ENCODE results near the gene SGO2. TPM values are rescaled to one million over a fixed set of nuclear protein-coding genes. Genes with fewer than 3 reads are reported as not detected.
"Not testable (repeated sequence)": the region's sequence is repeated elsewhere in the genome, so short reads cannot be mapped to it uniquely, and the experiment has no call there.

SGO2 gene
- total RNA-seq, 4 donors from 2014 or later, result 1.8 to 12.5 (median 2.3) TPM

- no peaks in the 10 kb centered on the region for H3K9me3 ChIP-seq
- H3K36me3 ChIP-seq, result no peaks in the 10 kb centered on the region
- H3K27me3 ChIP-seq, result no peaks in the 10 kb centered on the region
- no peak overlapping the region for H3K4me3 ChIP-seq
- no peak overlapping the region for H3K27ac ChIP-seq
- peaks cover 4 to 10% of the 10 kb centered on the region in 2 donors for H3K4me1 ChIP-seq
- intact Hi-C loops (cut with DNase I; ENCODE audit: low total_unique reads), result no loop called here
- TF ChIP-seq CTCF (IDR thresholded peaks at IDR 0.05), result no peak
- no peak for TF ChIP-seq POLR2A (IDR thresholded peaks at IDR 0.05)
- DNase-seq, result no peak
Measured at GRCh38 chr2:200528228-200528627, 2.2 kb downstream of the SGO2 start.

- DNase-seq, result peak in 1 of 2 donors; percentile 18
- TF ChIP-seq CTCF (IDR thresholded peaks at IDR 0.05) (no peak), POLR2A (IDR thresholded peaks at IDR 0.05) (no peak)
- Histone ChIP-seq H3K27ac (no peak overlapping the region), H3K9me3 (no peaks in the 10 kb centered on the region), H3K4me3 (no peak overlapping the region), H3K4me1 (no peaks in the 10 kb centered on the region), H3K36me3 (peaks cover 0 to 2% of the 10 kb centered on the region in 2 donors), H3K27me3 (no peaks in the 10 kb centered on the region)
- intact Hi-C loops (cut with DNase I; ENCODE audit: low total_unique reads), result no loop called here
Measured at GRCh38 chr2:200533754-200534153, 7.7 kb downstream of the SGO2 start.

DNA sequence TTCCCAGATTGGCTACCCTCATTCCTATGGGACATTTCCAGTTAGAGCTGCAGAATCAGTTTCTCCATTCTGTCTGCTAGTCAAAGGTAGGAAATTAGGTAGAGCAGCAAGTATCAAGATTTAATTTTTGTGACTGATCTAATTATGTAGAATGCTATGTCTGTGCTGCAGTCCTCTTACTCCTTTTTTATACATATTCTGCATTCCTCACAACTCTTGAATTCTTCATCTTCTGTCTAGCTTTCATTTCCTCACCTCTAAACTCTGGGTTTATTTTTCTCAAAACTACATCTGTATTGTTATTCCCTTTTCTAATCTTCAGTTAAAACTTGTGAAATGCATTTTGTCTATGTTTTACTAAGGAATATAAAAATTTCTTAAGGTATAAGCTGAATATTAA lies 8.6 kb downstream of the SGO2 start:
- Histone ChIP-seq H3K27ac (no peak overlapping the region), H3K27me3 (no peaks in the 10 kb centered on the region), H3K9me3 (no peaks in the 10 kb centered on the region), H3K4me3 (no peak overlapping the region), H3K4me1 (no peaks in the 10 kb centered on the region), H3K36me3 (peaks cover 0 to 2% of the 10 kb centered on the region in 2 donors)
- intact Hi-C loops (cut with DNase I; ENCODE audit: low total_unique reads), result no loop called here
- TF ChIP-seq POLR2A (IDR thresholded peaks at IDR 0.05) (no peak), CTCF (IDR thresholded peaks at IDR 0.05) (no peak)
- DNase-seq, result no peak

DNA sequence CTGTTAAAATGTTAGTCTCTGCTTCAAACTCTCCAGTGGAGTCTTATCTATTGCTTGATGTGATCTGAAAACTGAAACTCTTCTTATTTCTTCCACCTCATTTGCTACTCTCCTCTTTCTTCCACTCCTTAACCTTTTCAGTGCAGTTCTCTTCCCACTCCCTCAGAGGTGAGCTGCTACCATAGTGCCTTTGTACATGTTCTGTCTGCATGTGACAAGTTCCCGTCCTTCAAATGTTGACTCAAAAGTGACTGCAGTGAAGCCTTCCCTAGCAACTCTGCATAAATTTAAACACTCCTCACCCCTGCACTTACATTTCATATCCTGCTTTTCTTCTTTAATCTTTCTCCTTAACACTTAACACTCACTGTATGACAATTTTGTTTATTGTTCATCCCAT lies 12.1 kb downstream of the SGO2 start:
- no peaks in the 10 kb centered on the region for H3K27me3 ChIP-seq
- H3K9me3 ChIP-seq, result no peaks in the 10 kb centered on the region
- no peaks in the 10 kb centered on the region for H3K4me1 ChIP-seq
- no peak overlapping the region for H3K4me3 ChIP-seq
- no peak for TF ChIP-seq CTCF (IDR thresholded peaks at IDR 0.05)
- no peak for TF ChIP-seq POLR2A (IDR thresholded peaks at IDR 0.05)
- intact Hi-C loops (cut with DNase I; ENCODE audit: low total_unique reads), result no loop called here
- H3K27ac ChIP-seq, result no peak overlapping the region
- no peak for DNase-seq
- peaks cover under 1 to 2% of the 10 kb centered on the region in 2 donors for H3K36me3 ChIP-seq

GRCh38 chr2:200540793-200541192 lies 14.8 kb downstream of the SGO2 start:
- Histone ChIP-seq H3K36me3 (peaks cover 2 to 4% of the 10 kb centered on the region in 2 donors), H3K4me1 (no peaks in the 10 kb centered on the region), H3K4me3 (no peak overlapping the region), H3K27ac (no peak overlapping the region), H3K9me3 (no peaks in the 10 kb centered on the region), H3K27me3 (no peaks in the 10 kb centered on the region)
- TF ChIP-seq CTCF (IDR thresholded peaks at IDR 0.05) (no peak), POLR2A (IDR thresholded peaks at IDR 0.05) (no peak)
- no peak for DNase-seq
- intact Hi-C loops (cut with DNase I; ENCODE audit: low total_unique reads), result no loop called here

DNA sequence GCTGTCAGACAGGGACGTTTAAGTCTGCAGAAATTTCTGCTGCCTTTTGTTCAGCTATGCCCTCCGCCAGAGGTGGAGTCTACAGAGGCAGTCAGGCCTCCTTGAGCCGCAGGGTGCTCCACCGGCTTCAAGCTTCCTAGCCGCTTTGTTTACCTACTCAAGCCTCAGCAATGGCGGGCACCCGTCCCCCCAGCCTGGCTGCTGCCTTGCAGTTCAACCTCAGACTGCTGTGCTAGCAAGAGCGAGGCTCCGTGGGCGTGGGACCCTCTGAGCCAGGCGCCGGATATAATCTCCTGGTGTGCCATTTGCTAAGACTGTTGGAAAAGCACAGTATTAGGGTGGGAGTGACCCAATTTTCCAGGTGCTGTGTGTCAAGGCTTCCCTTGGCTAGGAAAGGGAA lies 40.6 kb downstream of the SGO2 start:
- H3K4me3 ChIP-seq; DNase-seq; H3K27me3 ChIP-seq; H3K9me3 ChIP-seq; H3K4me1 ChIP-seq; H3K27ac ChIP-seq; H3K36me3 ChIP-seq; intact Hi-C loops (cut with DNase I; ENCODE audit: low total_unique reads): not testable (repeated sequence)
